Measurements from ENCODE around the gene TRAPPC2. TPM values are rescaled to one million over a fixed set of nuclear protein-coding genes. Genes with fewer than 3 reads are reported as not detected.
A peak's percentile ranks its signal among the peaks of the same experiment; 100 is the strongest.

The TRAPPC2 gene
- total and polyA plus RNA-seq, 9 of the 15 experiments (the other 6 are each of a cell fraction or from before 2014, with no cell fraction given): 10.3 to 30.6 (median 18.6) TPM

- TF ChIP-seq ZMIZ1 (IDR thresholded peaks at IDR 0.05; ENCODE audit: low read depth in 2 of 2, low read length in 2 of 2) (0 out of 4 replicates have a peak, but pooled peaks of 1 of the 2 experiments have one; percentile 27), ZBTB7A (IDR thresholded peaks at IDR 0.05; ENCODE audit: borderline replicate concordance, control insufficient read depth, low read depth, low read length) (0 out of 2 replicates have a peak, but pooled peaks have one; percentile 38), U2AF1 (optimal IDR thresholded peaks at IDR 0.05; ENCODE audit: low read depth, low read length) (no peak), JUND (IDR thresholded peaks at IDR 0.05; ENCODE audit: borderline replicate concordance, low read depth, low read length) (peak; percentile 35; the same call in 1 of the 2 replicates), JUND (tag; IDR thresholded peaks at IDR 0.05; ENCODE audit: borderline replicate concordance, low read depth, low read length) (peak; percentile 19; the same call in 1 of the 3 replicates), MBD2 (IDR thresholded peaks at IDR 0.05; ENCODE audit: borderline replicate concordance, low read depth) (0 out of 2 replicates have a peak, but pooled peaks have one; percentile 36), POLR2AphosphoS5 (IDR thresholded peaks at IDR 0.05; ENCODE audit: control insufficient read depth, insufficient read depth, low read depth, low read length) (peak; percentile 88), ARID1B (IDR thresholded peaks at IDR 0.05) (no peak), WHSC1 (IDR thresholded peaks at IDR 0.05; ENCODE audit: low read length) (no peak), SFPQ (IDR thresholded peaks at IDR 0.05; ENCODE audit: low read depth, low read length) (no peak), YY1 (IDR thresholded peaks at IDR 0.05; ENCODE audit: borderline replicate concordance in 1 of 3, control insufficient read depth in 1 of 3, extremely low read depth in 1 of 3, insufficient read depth in 3 of 3, insufficient read length in 1 of 3, insufficient replicate concordance in 2 of 3, low read depth in 1 of 3, low read length in 2 of 3) (peak in 2 of 3 experiments; percentile 8 to 52), GTF2A2 (tag; IDR thresholded peaks at IDR 0.05) (no peak), ZNF282 (CRISPR knock-in tag; IDR thresholded peaks at IDR 0.05) (no peak), HDAC2 (IDR thresholded peaks at IDR 0.05) (no peak), TARDBP (IDR thresholded peaks at IDR 0.05) (no peak), PHF8 (IDR thresholded peaks at IDR 0.05; ENCODE audit: borderline replicate concordance, low read length) (peak; percentile 81; the same call in 1 of the 2 replicates), MLLT1 (IDR thresholded peaks at IDR 0.05) (0 out of 4 replicates have a peak, but pooled peaks of 1 of the 2 experiments have one; percentile 36), SUPT5H (IDR thresholded peaks at IDR 0.05) (peak; percentile 90), PHF20 (IDR thresholded peaks at IDR 0.05; ENCODE audit: partially characterized antibody) (peak; percentile 25)
Observed at GRCh38 chrX:13734278-13735172, at the start of gene TRAPPC2, which contains the start of gene OFD1 (continued).

All from K562 (cell line).